ENCODE measurements around the gene ADK. TPM values are rescaled to one million over a fixed set of nuclear protein-coding genes. Genes with fewer than 3 reads are reported as not detected.

ADK gene
- polyA plus RNA-seq, 1 donor (not counting 4 experiments of a cell fraction or from before 2014, with no cell fraction given), result 139 TPM

- Histone ChIP-seq H2AFZ (ENCODE audit: control insufficient read depth, low read length) (no peak overlapping the region), H3K9me1 (ENCODE audit: control insufficient read depth, extremely low read depth, insufficient read depth, low read length) (no peaks in the 10 kb centered on the region), H3K9ac (ENCODE audit: control insufficient read depth, extremely low read depth, insufficient read depth, low read length) (no peak overlapping the region), H3K79me2 (ENCODE audit: control insufficient read depth, insufficient read depth, low read length) (peaks cover 20% of the 10 kb centered on the region), H3K4me2 (ENCODE audit: control insufficient read depth, extremely low read depth, insufficient read depth, low read depth, low read length) (no peak overlapping the region), H3K4me1 (ENCODE audit: control insufficient read depth, extremely low read depth, insufficient read depth, low read length) (no peaks in the 10 kb centered on the region), H4K20me1 (ENCODE audit: control insufficient read depth, extremely low read depth, insufficient read depth, low read length) (no peaks in the 10 kb centered on the region), H3K4me3 (ENCODE audit: control insufficient read depth in 2 of 3, extremely low read depth in 1 of 3, insufficient read depth in 2 of 3, low read depth in 1 of 3, low read length in 3 of 3) (no peak overlapping the region), H3K27me3 (ENCODE audit: control insufficient read depth, extremely low read depth, insufficient read depth, low read length) (no peaks in the 10 kb centered on the region), H3K36me3 (ENCODE audit: control insufficient read depth in 2 of 2, extremely low read depth in 1 of 2, insufficient read depth in 2 of 2, low read length in 2 of 2) (peaks cover 0 to 1% of the 10 kb centered on the region in 2 experiments), H3K27ac (ENCODE audit: control insufficient read depth, insufficient read depth, low read length) (no peak overlapping the region), H3K9me3 (ENCODE audit: control insufficient read depth, low read depth, low read length) (no peaks in the 10 kb centered on the region)
- TF ChIP-seq EZH2 (IDR thresholded peaks at IDR 0.05; ENCODE audit: low read length), result no peak
- TF ChIP-seq CTCF (optimal IDR thresholded peaks at IDR 0.05 in 1 of 3, IDR thresholded peaks at IDR 0.05 in 1 of 3, conservative IDR thresholded peaks at IDR 0.05 in 1 of 3; ENCODE audit: extremely low read depth in 1 of 3, insufficient read depth in 2 of 3, low read length in 3 of 3), result no peak
- FAIRE-seq (no peak), DNase-seq (ENCODE audit: low read depth, low spot score) (no peak)
- dilution Hi-C loops (cut with MboI; ENCODE audit: extremely low pct_ligation_motif_present, low sequenced_read_pairs), result no loop called here
These were observed 363.3 kb downstream of the ADK start for GRCh38 chr10:74514322-74514721.

- no peak overlapping the region for H3K4me3 ChIP-seq (ENCODE audit: control insufficient read depth in 2 of 3, extremely low read depth in 1 of 3, insufficient read depth in 2 of 3, low read depth in 1 of 3, low read length in 3 of 3)
- dilution Hi-C loops (cut with MboI; ENCODE audit: extremely low pct_ligation_motif_present, low sequenced_read_pairs), result no loop called here
- no peaks in the 10 kb centered on the region for H3K9me3 ChIP-seq (ENCODE audit: control insufficient read depth, low read depth, low read length)
- H3K79me2 ChIP-seq (ENCODE audit: control insufficient read depth, insufficient read depth, low read length), result peaks cover 8% of the 10 kb centered on the region
- FAIRE-seq (no peak), DNase-seq (ENCODE audit: low read depth, low spot score) (no peak)
- H3K27me3 ChIP-seq (ENCODE audit: control insufficient read depth, extremely low read depth, insufficient read depth, low read length), result no peaks in the 10 kb centered on the region
- TF ChIP-seq EZH2 (IDR thresholded peaks at IDR 0.05; ENCODE audit: low read length), result no peak
- TF ChIP-seq CTCF (optimal IDR thresholded peaks at IDR 0.05 in 1 of 3, IDR thresholded peaks at IDR 0.05 in 1 of 3, conservative IDR thresholded peaks at IDR 0.05 in 1 of 3; ENCODE audit: extremely low read depth in 1 of 3, insufficient read depth in 2 of 3, low read length in 3 of 3), result no peak
- H4K20me1 ChIP-seq (ENCODE audit: control insufficient read depth, extremely low read depth, insufficient read depth, low read length), result no peaks in the 10 kb centered on the region
- H3K36me3 ChIP-seq (ENCODE audit: control insufficient read depth in 2 of 2, extremely low read depth in 1 of 2, insufficient read depth in 2 of 2, low read length in 2 of 2), result peaks cover 0 to 1% of the 10 kb centered on the region in 2 experiments
- H3K9ac ChIP-seq (ENCODE audit: control insufficient read depth, extremely low read depth, insufficient read depth, low read length), result no peak overlapping the region
- no peak overlapping the region for H3K4me2 ChIP-seq (ENCODE audit: control insufficient read depth, extremely low read depth, insufficient read depth, low read depth, low read length)
- H3K4me1 ChIP-seq (ENCODE audit: control insufficient read depth, extremely low read depth, insufficient read depth, low read length), result no peaks in the 10 kb centered on the region
- no peak overlapping the region for H2AFZ ChIP-seq (ENCODE audit: control insufficient read depth, low read length)
- H3K27ac ChIP-seq (ENCODE audit: control insufficient read depth, insufficient read depth, low read length), result no peak overlapping the region
- no peaks in the 10 kb centered on the region for H3K9me1 ChIP-seq (ENCODE audit: control insufficient read depth, extremely low read depth, insufficient read depth, low read length)
These were observed 367.0 kb downstream of the ADK start for GRCh38 chr10:74518061-74518460.
